ENCODE data around the gene XCL1.

DNA sequence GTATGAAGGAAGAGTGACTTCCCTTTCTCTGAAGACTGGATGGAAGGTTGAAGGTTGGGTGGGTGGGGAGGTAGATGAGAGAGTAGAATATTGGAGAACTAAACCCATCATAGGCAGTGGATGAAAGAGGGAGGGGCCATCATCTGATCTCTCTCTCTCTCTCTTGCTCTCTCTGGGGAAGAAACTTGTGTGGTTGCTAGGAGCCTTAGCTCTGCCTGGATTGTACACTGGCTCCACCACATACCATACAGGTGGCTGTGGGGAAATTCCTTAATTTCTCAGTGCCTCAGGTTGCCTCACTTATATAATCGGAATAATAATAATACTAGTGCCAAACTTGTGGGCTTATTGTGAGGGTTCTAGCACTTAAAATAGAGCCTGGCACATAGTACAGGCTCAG is 9.5 kb downstream of the XCL1 start:
- TF ChIP-seq, protein P1, sequence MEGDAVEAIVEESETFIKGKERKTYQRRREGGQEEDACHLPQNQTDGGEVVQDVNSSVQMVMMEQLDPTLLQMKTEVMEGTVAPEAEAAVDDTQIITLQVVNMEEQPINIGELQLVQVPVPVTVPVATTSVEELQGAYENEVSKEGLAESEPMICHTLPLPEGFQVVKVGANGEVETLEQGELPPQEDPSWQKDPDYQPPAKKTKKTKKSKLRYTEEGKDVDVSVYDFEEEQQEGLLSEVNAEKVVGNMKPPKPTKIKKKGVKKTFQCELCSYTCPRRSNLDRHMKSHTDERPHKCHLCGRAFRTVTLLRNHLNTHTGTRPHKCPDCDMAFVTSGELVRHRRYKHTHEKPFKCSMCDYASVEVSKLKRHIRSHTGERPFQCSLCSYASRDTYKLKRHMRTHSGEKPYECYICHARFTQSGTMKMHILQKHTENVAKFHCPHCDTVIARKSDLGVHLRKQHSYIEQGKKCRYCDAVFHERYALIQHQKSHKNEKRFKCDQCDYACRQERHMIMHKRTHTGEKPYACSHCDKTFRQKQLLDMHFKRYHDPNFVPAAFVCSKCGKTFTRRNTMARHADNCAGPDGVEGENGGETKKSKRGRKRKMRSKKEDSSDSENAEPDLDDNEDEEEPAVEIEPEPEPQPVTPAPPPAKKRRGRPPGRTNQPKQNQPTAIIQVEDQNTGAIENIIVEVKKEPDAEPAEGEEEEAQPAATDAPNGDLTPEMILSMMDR (IDR thresholded peaks at IDR 0.05), result no peak
- no peak for TF ChIP-seq POLR2A (IDR thresholded peaks at IDR 0.05)
- no peak for TF ChIP-seq POLR2AphosphoS5 (IDR thresholded peaks at IDR 0.05; ENCODE audit: insufficient read depth in 1 of 2, low read depth in 1 of 2)

Measured in vagina (tissue), 2 donors.